SHP77 treated with DMSO at 0.1 percent for 48 hours (cell line): Measurements from ENCODE around the gene MS4A3.
"Not testable (repeated sequence)": the region's sequence is repeated elsewhere in the genome, so short reads cannot be mapped to it uniquely, and the experiment has no call there.

Source experiments
- DNase-seq: peaks from one replicate; lab custom pipeline; 2025; lab: John Stamatoyannopoulos, UW

Gene MS4A3

GRCh38 chr11:60095477-60096120 lies 39.1 kb downstream of the MS4A3 start:
- no peak for DNase-seq

GRCh38 chr11:60097189-60097588 lies 40.7 kb downstream of the MS4A3 start:
- no peak for DNase-seq

- no peak for DNase-seq
These were observed 42.0 kb downstream of the MS4A3 start for GRCh38 chr11:60098508-60098907.

- no peak for DNase-seq
These were observed 44.1 kb downstream of the MS4A3 start for GRCh38 chr11:60100516-60100915.

- not testable (repeated sequence) for DNase-seq
These were observed 44.9 kb downstream of the MS4A3 start for GRCh38 chr11:60101368-60101767.

GRCh38 chr11:60104471-60105115 lies 48.1 kb downstream of the MS4A3 start:
- DNase-seq: not testable (repeated sequence)

GRCh38 chr11:60108631-60109030 lies 52.2 kb downstream of the MS4A3 start:
- not testable (repeated sequence) for DNase-seq

- DNase-seq: no peak
These were observed 55.3 kb downstream of the MS4A3 start for GRCh38 chr11:60111793-60112192.

GRCh38 chr11:60116996-60117790 lies 60.7 kb downstream of the MS4A3 start:
- DNase-seq: no peak

- no peak for DNase-seq
These were observed 61.9 kb downstream of the MS4A3 start for GRCh38 chr11:60118338-60118737.

GRCh38 chr11:60119710-60120109 lies 63.2 kb downstream of the MS4A3 start:
- no peak for DNase-seq
